ENCODE measurements around the gene OAS2.

Gene OAS2, protein sequence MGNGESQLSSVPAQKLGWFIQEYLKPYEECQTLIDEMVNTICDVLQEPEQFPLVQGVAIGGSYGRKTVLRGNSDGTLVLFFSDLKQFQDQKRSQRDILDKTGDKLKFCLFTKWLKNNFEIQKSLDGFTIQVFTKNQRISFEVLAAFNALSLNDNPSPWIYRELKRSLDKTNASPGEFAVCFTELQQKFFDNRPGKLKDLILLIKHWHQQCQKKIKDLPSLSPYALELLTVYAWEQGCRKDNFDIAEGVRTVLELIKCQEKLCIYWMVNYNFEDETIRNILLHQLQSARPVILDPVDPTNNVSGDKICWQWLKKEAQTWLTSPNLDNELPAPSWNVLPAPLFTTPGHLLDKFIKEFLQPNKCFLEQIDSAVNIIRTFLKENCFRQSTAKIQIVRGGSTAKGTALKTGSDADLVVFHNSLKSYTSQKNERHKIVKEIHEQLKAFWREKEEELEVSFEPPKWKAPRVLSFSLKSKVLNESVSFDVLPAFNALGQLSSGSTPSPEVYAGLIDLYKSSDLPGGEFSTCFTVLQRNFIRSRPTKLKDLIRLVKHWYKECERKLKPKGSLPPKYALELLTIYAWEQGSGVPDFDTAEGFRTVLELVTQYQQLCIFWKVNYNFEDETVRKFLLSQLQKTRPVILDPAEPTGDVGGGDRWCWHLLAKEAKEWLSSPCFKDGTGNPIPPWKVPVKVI

DNA sequence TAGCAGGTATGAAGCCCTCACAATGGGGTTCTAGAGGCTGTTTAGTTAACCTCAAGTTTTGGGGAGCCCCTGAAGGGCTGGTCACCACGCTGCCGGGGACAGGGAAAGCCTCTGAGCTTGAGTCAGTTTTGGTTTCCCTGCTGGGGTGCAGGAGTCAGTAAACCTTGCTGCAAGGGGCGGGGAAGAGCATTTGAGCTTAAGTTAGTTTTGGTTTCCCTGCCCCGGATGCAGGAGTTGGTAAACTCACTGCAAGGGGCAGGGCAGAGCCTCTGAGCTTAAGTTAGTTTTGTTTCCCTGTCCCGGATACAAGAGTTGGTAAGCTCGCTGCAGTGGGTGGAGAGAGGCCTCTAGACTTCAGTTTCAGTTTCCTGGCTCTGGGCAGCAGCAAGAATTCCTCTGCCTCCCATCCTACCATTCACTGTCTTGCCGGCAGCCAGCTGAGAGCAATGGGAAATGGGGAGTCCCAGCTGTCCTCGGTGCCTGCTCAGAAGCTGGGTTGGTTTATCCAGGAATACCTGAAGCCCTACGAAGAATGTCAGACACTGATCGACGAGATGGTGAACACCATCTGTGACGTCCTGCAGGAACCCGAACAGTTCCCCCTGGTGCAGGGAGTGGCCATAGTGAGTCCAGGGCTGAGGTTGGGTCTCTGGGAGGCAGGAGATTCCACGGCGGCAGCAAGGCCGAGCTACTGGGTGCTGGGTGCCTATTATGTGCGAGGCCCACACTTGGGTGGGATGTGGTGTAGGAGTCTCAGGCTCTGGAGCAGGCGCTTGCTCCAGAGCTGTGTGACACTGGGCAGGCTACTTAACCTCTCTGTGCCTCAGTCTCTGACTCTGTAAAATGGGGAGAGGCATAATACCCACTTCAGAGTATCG lies at the start of gene OAS2:
TSS of gene OAS2 (plus strand) at position 357 of the 878 bp plus-strand sequence. CDS start at position 447, 90 bp downstream.
- peaks cover 23% of the 10 kb centered on the region for H3K9me3 Mint-ChIP-seq
- no peaks in the 10 kb centered on the region for H3K27me3 Mint-ChIP-seq (ENCODE audit: low read depth)
- peaks cover 50% of the 10 kb centered on the region for H3K4me1 Mint-ChIP-seq (ENCODE audit: low read depth)
- peaks cover 47% of the 10 kb centered on the region for H3K36me3 Mint-ChIP-seq (ENCODE audit: low read depth)
- H3K27ac Mint-ChIP-seq = peak within 1 kb of the TSS; percentile 97
- H3K4me3 Mint-ChIP-seq = peak within 1 kb of the TSS; percentile 90

DNA sequence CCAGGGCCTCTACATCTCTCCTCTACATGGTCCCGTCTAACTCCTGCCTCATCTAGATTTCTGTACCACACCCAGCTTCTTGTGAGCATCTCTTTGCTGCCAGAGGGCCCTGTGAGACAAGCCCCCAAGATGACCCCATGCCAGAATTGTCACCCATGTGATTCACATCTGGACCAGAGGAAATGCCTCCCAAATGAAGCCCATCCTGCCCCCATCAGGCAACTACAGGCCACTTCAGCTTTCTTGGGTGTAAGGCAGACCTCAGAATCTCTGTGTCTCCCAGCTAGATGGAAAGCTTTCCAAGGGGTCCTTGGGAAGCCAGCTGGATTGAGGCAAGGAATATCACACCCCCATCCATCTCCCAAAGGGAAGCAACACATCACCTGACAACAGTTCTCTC lies 49.3 kb upstream of the OAS2 start:
- no peak overlapping the region for H3K4me3 Mint-ChIP-seq
- H3K36me3 Mint-ChIP-seq (ENCODE audit: low read depth) = peaks cover 57% of the 10 kb centered on the region
- no peak overlapping the region for H3K27ac Mint-ChIP-seq
- H3K27me3 Mint-ChIP-seq (ENCODE audit: low read depth) = no peaks in the 10 kb centered on the region
- H3K4me1 Mint-ChIP-seq (ENCODE audit: low read depth) = peaks cover 10% of the 10 kb centered on the region
- peaks cover 13% of the 10 kb centered on the region for H3K9me3 Mint-ChIP-seq

DNA sequence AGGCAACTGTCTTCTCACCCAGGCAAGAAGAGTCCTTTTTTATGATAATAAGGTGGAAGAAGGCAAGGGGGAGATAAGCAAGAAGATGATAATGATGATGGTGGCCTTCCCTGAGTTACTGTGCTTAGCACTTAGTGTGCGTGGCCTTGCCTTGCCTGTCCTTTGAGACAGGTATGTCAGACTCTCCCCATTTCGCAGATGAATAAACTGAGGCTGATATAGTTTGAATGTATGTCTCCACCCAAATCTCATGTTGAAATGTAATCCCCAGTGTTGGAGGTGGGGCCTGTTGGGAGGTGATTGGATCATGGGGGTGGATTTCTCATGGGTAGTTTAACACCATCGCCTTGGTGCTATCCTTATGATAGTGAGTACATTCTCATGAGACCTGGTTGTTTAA lies 48.6 kb upstream of the OAS2 start:
- Mint-ChIP-seq H3K36me3 (ENCODE audit: low read depth) (peaks cover 53% of the 10 kb centered on the region), H3K4me3 (no peak overlapping the region), H3K27ac (no peak overlapping the region), H3K4me1 (ENCODE audit: low read depth) (peaks cover 10% of the 10 kb centered on the region), H3K27me3 (ENCODE audit: low read depth) (no peaks in the 10 kb centered on the region), H3K9me3 (peaks cover 13% of the 10 kb centered on the region)

DNA sequence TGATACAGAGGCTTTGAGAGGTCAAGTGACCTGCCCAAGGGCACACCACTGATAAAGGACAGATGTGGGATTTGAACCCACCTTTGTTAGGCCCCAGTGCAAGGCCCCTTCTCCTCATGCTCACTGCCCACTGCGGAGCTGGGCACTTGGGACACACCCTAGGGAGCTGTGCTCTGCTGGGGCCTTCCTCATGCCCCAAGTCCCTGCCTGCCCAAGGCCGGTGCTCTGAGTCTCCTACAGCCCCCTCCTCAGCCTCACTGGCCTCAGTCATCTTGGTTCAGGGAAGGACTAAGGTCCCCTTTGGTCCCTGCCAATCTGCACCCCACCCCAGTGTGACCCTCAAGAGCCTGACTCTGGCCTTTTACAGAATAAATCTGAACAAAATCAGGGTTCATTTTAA lies 48.0 kb upstream of the OAS2 start:
- no peaks in the 10 kb centered on the region for H3K27me3 Mint-ChIP-seq (ENCODE audit: low read depth)
- H3K36me3 Mint-ChIP-seq (ENCODE audit: low read depth) = peaks cover 47% of the 10 kb centered on the region
- H3K27ac Mint-ChIP-seq = no peak overlapping the region
- no peak overlapping the region for H3K4me3 Mint-ChIP-seq
- peaks cover 13% of the 10 kb centered on the region for H3K9me3 Mint-ChIP-seq
- H3K4me1 Mint-ChIP-seq (ENCODE audit: low read depth) = peaks cover 6% of the 10 kb centered on the region

DNA sequence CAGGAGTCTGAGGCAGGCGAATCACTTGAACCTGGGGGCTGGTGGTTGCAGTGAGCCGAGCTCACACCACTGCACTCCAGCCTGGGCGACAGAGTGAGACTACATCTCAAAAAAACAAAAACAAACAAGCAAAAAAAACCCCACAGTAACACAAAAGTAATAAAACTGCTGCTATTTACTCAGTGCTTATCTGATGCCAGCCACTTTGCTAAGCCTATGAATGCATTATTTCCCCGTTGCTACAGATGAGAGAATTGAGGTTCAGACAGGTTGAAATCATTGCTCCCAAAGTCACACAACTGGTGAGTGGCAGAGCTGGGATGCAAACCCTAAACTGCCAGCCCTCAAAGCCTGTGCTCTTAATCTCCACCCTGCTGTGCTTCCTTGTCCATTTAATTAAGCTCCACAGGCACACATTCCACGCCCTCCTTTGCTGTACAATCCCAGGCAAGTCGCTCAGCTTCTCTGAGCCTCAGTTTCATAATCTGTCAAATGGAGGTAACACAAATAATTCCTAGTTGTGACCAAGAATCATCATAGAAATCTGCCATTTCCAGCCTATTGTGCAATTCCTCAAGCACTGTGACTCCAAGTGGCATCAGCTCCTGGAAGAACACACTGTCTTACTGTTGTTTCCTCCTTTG lies 45.7 kb upstream of the OAS2 start:
- H3K27me3 Mint-ChIP-seq (ENCODE audit: low read depth) = no peaks in the 10 kb centered on the region
- peaks cover 34% of the 10 kb centered on the region for H3K36me3 Mint-ChIP-seq (ENCODE audit: low read depth)
- H3K27ac Mint-ChIP-seq = no peak overlapping the region
- H3K4me1 Mint-ChIP-seq (ENCODE audit: low read depth) = peaks cover 16% of the 10 kb centered on the region
- H3K4me3 Mint-ChIP-seq = no peak overlapping the region
- H3K9me3 Mint-ChIP-seq = peaks cover 2% of the 10 kb centered on the region

DNA sequence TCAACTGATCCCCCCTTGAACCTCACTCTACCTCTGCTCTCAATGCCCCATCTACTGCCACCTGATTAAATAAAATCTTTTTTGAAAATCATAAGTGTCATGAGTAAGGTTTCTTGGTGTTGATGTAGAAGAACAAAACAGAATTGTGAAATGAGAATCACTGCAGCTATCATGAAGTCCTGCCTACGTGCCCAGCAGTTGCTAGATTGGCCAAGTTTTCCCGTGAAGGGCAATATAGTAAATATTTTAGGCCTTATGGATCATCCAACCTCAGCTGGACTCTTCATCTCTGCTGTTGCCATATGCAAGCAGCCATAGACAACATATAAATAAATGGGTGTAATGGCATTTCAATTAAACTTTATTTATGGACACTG lies 45.2 kb upstream of the OAS2 start:
- Mint-ChIP-seq H3K4me1 (ENCODE audit: low read depth) (peaks cover 21% of the 10 kb centered on the region), H3K36me3 (ENCODE audit: low read depth) (peaks cover 31% of the 10 kb centered on the region), H3K27ac (no peak overlapping the region), H3K9me3 (no peaks in the 10 kb centered on the region), H3K27me3 (ENCODE audit: low read depth) (no peaks in the 10 kb centered on the region), H3K4me3 (no peak overlapping the region)

DNA sequence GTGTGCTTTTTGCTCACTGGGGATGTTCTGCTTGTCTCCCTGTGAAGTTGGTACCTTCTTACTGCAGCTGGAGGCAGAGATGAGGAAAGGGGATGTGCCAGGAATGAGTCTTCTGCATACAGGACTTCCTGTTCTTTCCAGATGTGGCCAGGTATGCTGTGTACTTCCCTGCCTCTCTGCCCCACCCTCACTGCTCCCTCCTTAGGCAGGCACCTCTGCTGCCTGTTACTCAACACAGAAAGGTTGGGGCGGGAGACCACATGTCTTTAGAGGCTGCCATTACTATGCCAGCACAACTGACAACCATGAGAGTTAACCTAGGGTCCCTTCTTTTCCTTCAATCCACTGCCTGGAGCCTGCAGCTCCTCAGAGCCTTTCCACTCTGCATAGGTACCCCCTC lies 42.1 kb upstream of the OAS2 start:
- Mint-ChIP-seq H3K27me3 (ENCODE audit: low read depth) (no peaks in the 10 kb centered on the region), H3K27ac (peak overlapping the region; percentile 74), H3K36me3 (ENCODE audit: low read depth) (peaks cover 25% of the 10 kb centered on the region), H3K4me3 (no peak overlapping the region), H3K4me1 (ENCODE audit: low read depth) (peaks cover 35% of the 10 kb centered on the region), H3K9me3 (no peaks in the 10 kb centered on the region)

DNA sequence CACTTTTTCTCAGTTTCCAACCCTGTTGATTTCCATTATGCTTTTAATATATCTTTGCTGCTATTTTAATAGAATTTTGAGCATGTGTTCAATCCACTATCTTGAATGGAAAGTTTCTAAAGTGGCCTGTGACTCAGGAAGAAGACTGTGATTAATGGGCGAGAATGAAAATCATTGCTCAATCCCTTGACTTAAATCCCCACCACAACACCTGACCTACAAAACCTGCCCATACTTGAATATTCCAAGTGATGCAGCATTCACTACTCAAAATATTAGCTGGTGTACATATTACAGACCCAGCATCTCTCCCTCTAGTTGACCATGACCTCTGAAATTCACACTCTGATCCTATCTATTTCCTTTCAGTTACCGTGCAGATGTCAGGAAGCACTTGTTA lies 41.4 kb upstream of the OAS2 start:
- Mint-ChIP-seq H3K9me3 (no peaks in the 10 kb centered on the region), H3K36me3 (ENCODE audit: low read depth) (peaks cover 21% of the 10 kb centered on the region), H3K4me1 (ENCODE audit: low read depth) (peaks cover 40% of the 10 kb centered on the region), H3K27ac (peak overlapping the region; percentile 74), H3K4me3 (peak overlapping the region; percentile 41), H3K27me3 (ENCODE audit: low read depth) (no peaks in the 10 kb centered on the region)

DNA sequence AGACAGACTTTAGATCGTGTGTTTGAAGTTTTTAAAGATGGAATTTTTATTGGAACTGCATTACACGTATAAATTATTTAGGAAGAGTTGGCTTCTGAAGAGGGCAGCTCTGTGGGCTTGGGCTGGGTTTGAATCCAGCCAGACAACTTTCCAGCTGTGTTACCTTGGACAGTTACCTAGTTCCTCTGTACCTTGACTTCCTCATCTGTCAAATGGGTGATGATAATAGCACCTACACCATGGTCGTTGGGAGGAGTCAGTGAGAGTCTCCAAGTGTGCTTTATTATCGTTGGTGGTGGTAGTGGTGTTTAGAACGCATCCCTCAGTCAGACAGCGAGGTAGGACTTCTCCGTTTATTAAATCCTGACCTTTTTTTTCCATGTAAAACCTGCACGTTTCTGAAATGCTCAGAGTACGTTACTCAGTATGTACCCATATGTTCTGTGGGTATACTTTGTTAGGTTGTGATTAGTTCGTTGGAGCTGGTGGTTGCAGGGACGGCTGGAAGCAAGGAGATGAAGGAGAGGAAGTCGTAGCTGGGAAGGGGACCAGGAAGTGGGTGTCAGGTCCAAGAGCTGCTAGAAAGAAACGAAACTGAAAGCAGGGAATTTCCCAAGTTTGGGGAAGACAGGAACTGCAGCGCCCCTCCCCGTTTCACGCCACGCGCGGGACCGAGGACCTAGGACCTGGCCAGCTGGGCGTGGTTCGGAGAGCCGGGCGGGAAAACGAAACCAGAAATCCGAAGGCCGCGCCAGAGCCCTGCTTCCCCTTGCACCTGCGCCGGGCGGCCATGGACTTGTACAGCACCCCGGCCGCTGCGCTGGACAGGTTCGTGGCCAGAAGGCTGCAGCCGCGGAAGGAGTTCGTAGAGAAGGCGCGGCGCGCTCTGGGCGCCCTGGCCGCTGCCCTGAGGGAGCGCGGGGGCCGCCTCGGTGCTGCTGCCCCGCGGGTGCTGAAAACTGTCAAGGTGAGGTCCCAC lies 40.3 kb upstream of the OAS2 start, which contains the start of gene OAS3:
TSS of gene OAS3 (plus strand) at position 734 of the 979 bp plus-strand sequence. CDS start at position 791, 57 bp downstream.
- no peaks in the 10 kb centered on the region for H3K27me3 Mint-ChIP-seq (ENCODE audit: low read depth)
- peaks cover 25% of the 10 kb centered on the region for H3K36me3 Mint-ChIP-seq (ENCODE audit: low read depth)
- H3K4me1 Mint-ChIP-seq (ENCODE audit: low read depth) = peaks cover 43% of the 10 kb centered on the region
- H3K9me3 Mint-ChIP-seq = no peaks in the 10 kb centered on the region
- peak within 1 kb of the TSS; percentile 91 for H3K27ac Mint-ChIP-seq
- peak within 1 kb of the TSS; percentile 84 for H3K4me3 Mint-ChIP-seq

DNA sequence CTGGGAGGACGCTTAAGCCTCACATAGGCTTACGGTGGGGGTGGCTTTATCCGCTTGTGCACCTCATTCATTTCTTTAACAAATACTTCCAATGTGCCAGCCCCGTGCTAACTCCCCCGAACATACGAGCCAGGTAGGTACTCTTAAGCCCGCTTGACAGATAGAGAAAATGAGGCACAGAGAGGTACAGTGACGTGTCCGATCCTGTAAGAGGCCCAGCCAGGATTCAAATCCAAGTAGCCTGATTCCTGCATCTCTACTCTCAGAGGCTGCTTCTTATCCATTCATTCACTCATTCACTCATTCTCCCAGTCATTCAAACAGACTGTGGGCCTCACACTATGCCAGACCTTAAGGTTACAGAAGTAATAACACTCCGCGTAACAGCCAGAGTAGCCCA lies 39.6 kb upstream of the OAS2 start:
- H3K9me3 Mint-ChIP-seq = no peaks in the 10 kb centered on the region
- H3K4me1 Mint-ChIP-seq (ENCODE audit: low read depth) = peaks cover 43% of the 10 kb centered on the region

DNA sequence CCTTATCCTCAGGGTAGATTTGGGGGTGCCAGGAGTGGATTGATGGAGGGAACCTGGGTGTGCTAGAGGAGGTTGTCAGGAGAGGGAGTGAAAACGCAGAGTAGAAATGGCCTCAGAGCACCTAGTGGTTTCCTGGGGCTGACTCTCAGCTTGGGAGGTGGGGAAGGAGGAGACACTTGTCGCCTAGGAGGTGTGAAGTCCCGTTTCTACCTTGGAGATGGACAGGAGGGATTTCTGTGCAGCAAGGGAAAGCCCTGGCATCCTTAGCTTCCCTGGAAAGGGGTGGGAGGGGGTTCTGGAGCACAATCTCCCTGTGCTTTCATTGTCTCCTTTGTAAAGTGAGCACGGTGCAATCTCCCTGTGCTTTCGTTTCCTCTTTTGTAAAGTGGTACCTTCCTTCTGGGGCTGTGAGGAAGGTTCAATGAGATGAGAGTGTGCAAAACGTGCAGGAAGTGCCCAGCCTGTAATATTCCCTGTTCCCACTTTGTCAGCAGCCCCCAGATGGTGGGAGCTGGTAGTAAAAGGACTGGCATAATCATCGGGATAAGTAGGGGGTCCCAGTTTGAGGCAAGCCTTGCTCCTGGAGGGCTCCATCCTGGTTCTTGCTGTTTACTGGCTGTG lies 38.4 kb upstream of the OAS2 start:
- H3K27ac Mint-ChIP-seq = peak overlapping the region; percentile 91
- H3K36me3 Mint-ChIP-seq (ENCODE audit: low read depth) = peaks cover 32% of the 10 kb centered on the region
- peaks cover 47% of the 10 kb centered on the region for H3K4me1 Mint-ChIP-seq (ENCODE audit: low read depth)
- H3K9me3 Mint-ChIP-seq = no peaks in the 10 kb centered on the region
- peak overlapping the region; percentile 84 for H3K4me3 Mint-ChIP-seq
- H3K27me3 Mint-ChIP-seq (ENCODE audit: low read depth) = no peaks in the 10 kb centered on the region

More for the DNA sequence above, 39.6 kb upstream of the OAS2 start:
- Mint-ChIP-seq H3K36me3 (ENCODE audit: low read depth) (peaks cover 25% of the 10 kb centered on the region), H3K27me3 (ENCODE audit: low read depth) (no peaks in the 10 kb centered on the region), H3K4me3 (peak overlapping the region; percentile 84), H3K27ac (peak overlapping the region; percentile 85)

DNA sequence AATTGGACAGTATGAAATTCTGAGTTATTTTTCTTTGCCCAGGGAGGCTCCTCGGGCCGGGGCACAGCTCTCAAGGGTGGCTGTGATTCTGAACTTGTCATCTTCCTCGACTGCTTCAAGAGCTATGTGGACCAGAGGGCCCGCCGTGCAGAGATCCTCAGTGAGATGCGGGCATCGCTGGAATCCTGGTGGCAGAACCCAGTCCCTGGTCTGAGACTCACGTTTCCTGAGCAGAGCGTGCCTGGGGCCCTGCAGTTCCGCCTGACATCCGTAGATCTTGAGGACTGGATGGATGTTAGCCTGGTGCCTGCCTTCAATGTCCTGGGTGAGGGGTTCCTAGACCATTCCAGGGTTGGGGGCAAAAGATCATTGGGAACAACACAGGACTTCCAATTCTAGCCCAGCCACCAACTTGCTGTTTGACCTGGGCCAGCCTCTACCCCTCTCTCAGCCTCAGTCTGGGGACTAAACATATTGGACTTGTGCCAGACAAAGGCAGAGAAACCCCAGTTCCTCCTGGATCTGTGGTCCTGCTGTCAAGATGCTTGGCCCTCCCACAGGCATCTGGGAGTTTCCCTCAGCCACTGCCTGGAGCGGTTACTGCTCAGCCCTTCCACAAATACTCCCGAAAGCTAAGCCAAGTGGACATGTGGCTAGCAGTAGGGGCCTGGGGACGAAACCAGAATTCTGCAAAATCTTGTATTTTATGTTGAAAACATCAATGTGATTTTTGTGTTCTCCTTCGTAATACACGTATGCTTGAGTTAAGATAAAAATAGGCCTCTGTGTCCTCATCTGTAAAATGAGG lies 36.6 kb upstream of the OAS2 start:
- Mint-ChIP-seq H3K9me3 (no peaks in the 10 kb centered on the region), H3K4me3 (peak overlapping the region; percentile 31), H3K27me3 (ENCODE audit: low read depth) (no peaks in the 10 kb centered on the region), H3K36me3 (ENCODE audit: low read depth) (peaks cover 45% of the 10 kb centered on the region), H3K27ac (no peak overlapping the region), H3K4me1 (ENCODE audit: low read depth) (peaks cover 39% of the 10 kb centered on the region)

Measured in T-helper 1 cell treated with Interleukin-12 subunit alpha and Interleukin-12 subunit beta and Interleukin-4 antibody, amounts not matched to agents 30 μg/mL and 1 μg/mL, for 36 hours (primary cell).